Measurements from ENCODE around the gene NFKB1. TPM values are rescaled to one million over a fixed set of nuclear protein-coding genes. Genes with fewer than 3 reads are reported as not detected.

The NFKB1 gene
- total RNA-seq, 1 experiment from 2014 or later = 35.6 TPM

DNA sequence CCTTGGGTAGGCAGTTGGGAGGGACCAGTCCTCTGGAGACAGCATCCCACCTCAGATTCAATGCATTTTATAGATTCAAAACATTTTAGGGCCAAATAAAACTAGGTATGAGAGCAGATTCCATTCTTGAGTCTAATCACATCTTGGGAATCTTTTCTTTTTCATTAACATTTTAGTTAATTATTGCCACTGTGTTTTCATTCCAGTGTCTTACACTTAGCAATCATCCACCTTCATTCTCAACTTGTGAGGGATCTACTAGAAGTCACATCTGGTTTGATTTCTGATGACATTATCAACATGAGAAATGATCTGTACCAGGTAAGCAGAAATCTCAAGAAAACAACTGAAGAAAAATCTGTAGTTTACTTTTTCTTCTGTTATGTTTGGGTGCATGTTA, 99.5 kb downstream of the NFKB1 start:
- Mint-ChIP-seq H3K36me3 (ENCODE audit: insufficient read depth, unreplicated experiment) (peaks cover 11% of the 10 kb centered on the region), H3K4me1 (ENCODE audit: low read depth, unreplicated experiment) (no peaks in the 10 kb centered on the region), H3K9me3 (ENCODE audit: low read depth, unreplicated experiment) (no peaks in the 10 kb centered on the region), H3K4me3 (ENCODE audit: low read depth, unreplicated experiment) (no peak overlapping the region), H3K27ac (ENCODE audit: unreplicated experiment) (no peak overlapping the region), H3K27me3 (ENCODE audit: unreplicated experiment) (no peaks in the 10 kb centered on the region)
- DNase-seq = no peak
- CTCF ChIA-PET = no interaction called here
- no TSS peak for BruUV-seq (replicated peaks)
- TF ChIP-seq, protein P1, sequence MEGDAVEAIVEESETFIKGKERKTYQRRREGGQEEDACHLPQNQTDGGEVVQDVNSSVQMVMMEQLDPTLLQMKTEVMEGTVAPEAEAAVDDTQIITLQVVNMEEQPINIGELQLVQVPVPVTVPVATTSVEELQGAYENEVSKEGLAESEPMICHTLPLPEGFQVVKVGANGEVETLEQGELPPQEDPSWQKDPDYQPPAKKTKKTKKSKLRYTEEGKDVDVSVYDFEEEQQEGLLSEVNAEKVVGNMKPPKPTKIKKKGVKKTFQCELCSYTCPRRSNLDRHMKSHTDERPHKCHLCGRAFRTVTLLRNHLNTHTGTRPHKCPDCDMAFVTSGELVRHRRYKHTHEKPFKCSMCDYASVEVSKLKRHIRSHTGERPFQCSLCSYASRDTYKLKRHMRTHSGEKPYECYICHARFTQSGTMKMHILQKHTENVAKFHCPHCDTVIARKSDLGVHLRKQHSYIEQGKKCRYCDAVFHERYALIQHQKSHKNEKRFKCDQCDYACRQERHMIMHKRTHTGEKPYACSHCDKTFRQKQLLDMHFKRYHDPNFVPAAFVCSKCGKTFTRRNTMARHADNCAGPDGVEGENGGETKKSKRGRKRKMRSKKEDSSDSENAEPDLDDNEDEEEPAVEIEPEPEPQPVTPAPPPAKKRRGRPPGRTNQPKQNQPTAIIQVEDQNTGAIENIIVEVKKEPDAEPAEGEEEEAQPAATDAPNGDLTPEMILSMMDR (IDR thresholded peaks at IDR 0.05; ENCODE audit: unreplicated experiment) = no peak
- intact Hi-C loops (cut with micrococcal nuclease; ENCODE audit: unreplicated experiment) = no loop called here

DNA sequence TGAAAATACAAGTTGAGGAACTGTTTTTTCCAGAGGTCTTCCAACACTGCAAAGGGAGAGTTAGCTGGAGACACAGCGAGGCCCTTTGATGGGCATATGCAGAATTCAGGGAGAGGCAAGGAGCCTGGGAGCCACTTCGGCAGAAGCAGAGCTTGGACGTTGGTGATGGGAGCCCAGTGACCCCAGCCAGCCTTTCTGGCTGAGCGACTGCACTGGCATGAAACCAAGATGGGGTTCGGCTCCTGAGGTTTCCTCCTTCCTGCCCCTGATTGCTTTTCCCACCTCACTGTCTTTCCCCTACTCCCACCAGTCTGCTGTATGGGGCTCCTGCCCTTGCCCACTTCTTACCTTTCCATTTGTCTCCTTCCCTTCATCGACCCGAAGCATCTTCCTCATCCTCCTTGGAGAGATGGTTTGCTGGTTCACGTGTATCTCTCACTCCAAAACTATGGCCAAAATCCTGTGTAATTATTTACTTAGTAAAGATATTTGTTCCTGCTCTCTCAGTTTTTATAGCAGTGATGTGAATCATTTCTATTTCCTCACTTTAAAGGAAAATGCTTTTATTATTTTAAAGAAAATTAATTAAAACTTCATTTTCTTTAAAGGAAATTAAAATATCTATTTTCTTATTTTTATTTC, 100.5 kb downstream of the NFKB1 start:
- H3K27me3 Mint-ChIP-seq (ENCODE audit: unreplicated experiment) = no peaks in the 10 kb centered on the region
- no peak overlapping the region for H3K27ac Mint-ChIP-seq (ENCODE audit: unreplicated experiment)
- CTCF ChIA-PET = no interaction called here
- no peaks in the 10 kb centered on the region for H3K4me1 Mint-ChIP-seq (ENCODE audit: low read depth, unreplicated experiment)
- no peak overlapping the region for H3K4me3 Mint-ChIP-seq (ENCODE audit: low read depth, unreplicated experiment)
- no TSS peak for BruUV-seq (replicated peaks)
- TF ChIP-seq, protein P1 (IDR thresholded peaks at IDR 0.05; ENCODE audit: unreplicated experiment) = no peak
- intact Hi-C loops (cut with micrococcal nuclease; ENCODE audit: unreplicated experiment) = no loop called here
- peaks cover 15% of the 10 kb centered on the region for H3K36me3 Mint-ChIP-seq (ENCODE audit: insufficient read depth, unreplicated experiment)
- no peaks in the 10 kb centered on the region for H3K9me3 Mint-ChIP-seq (ENCODE audit: low read depth, unreplicated experiment)
- DNase-seq = no peak

DNA sequence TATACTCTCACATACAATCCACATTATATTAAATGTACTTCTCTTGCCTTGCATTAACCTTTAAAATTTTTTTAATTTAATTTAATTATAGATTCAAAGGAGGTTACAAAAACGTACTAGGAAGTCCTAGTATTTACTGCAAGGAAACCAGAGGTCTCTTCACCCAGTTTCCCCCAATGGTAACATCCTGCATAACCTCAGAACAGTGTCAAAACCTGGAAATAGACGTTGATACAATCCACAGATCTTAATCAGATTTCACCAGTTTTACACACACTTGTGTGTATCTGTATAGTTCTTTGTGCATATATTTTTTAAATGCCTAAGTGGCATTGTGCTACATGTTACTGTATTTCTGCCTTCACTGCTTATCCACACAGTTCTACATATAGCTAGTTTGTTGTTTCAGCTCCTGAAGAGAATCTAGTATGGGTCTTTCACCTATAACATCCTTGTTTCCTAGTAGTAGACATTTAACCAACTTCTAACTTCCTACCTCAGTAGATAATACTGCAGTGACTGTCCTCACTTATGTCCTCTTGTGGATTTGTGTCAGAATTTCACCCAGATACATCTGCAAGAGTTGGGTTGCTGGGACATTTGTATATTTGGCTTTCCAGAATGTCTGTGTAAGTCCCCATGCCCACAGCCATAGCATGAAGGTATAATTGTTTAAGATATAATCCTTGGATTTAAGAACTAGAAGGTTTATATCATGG, 103.2 kb downstream of the NFKB1 start:
- BruUV-seq (replicated peaks) = no TSS peak
- intact Hi-C loops (cut with micrococcal nuclease; ENCODE audit: unreplicated experiment) = no loop called here
- H3K9me3 Mint-ChIP-seq (ENCODE audit: low read depth, unreplicated experiment) = no peaks in the 10 kb centered on the region
- H3K36me3 Mint-ChIP-seq (ENCODE audit: insufficient read depth, unreplicated experiment) = peaks cover 25% of the 10 kb centered on the region
- CTCF ChIA-PET = no interaction called here
- DNase-seq = no peak
- TF ChIP-seq, protein P1 (IDR thresholded peaks at IDR 0.05; ENCODE audit: unreplicated experiment) = no peak
- no peaks in the 10 kb centered on the region for H3K27me3 Mint-ChIP-seq (ENCODE audit: unreplicated experiment)
- H3K4me3 Mint-ChIP-seq (ENCODE audit: low read depth, unreplicated experiment) = no peak overlapping the region
- H3K4me1 Mint-ChIP-seq (ENCODE audit: low read depth, unreplicated experiment) = no peaks in the 10 kb centered on the region
- H3K27ac Mint-ChIP-seq (ENCODE audit: unreplicated experiment) = no peak overlapping the region

DNA sequence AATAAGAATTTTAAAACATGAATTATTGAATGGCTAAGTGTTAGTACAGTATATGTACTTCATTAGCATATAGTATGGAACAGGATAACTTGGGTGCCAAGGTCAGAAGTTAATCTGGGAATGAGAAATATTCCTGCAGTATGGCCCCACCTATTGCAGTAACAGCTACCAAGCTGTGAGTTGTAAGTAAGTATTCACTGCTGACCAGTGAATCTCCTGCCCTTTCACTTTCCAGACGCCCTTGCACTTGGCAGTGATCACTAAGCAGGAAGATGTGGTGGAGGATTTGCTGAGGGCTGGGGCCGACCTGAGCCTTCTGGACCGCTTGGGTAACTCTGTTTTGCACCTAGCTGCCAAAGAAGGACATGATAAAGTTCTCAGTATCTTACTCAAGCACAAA, 105.1 kb downstream of the NFKB1 start:
- H3K27me3 Mint-ChIP-seq (ENCODE audit: unreplicated experiment) = no peaks in the 10 kb centered on the region
- intact Hi-C loops (cut with micrococcal nuclease; ENCODE audit: unreplicated experiment) = no loop called here
- H3K9me3 Mint-ChIP-seq (ENCODE audit: low read depth, unreplicated experiment) = no peaks in the 10 kb centered on the region
- H3K4me3 Mint-ChIP-seq (ENCODE audit: low read depth, unreplicated experiment) = no peak overlapping the region
- DNase-seq = no peak
- H3K36me3 Mint-ChIP-seq (ENCODE audit: insufficient read depth, unreplicated experiment) = peaks cover 27% of the 10 kb centered on the region
- no peaks in the 10 kb centered on the region for H3K4me1 Mint-ChIP-seq (ENCODE audit: low read depth, unreplicated experiment)
- no peak overlapping the region for H3K27ac Mint-ChIP-seq (ENCODE audit: unreplicated experiment)
- CTCF ChIA-PET = no interaction called here
- TF ChIP-seq, protein P1 (IDR thresholded peaks at IDR 0.05; ENCODE audit: unreplicated experiment) = no peak
- no TSS peak for BruUV-seq (replicated peaks)
